CD1c-positive myeloid dendritic cell (primary cell): ENCODE measurements around the gene SLC22A23.

ENCODE experiments used
- DNase-seq: peaks from one replicate; pipeline ENCODE4 v3.0.0-alpha.2; 2016; ENCODE audit errors: extremely low spot score

The SLC22A23 gene

DNA sequence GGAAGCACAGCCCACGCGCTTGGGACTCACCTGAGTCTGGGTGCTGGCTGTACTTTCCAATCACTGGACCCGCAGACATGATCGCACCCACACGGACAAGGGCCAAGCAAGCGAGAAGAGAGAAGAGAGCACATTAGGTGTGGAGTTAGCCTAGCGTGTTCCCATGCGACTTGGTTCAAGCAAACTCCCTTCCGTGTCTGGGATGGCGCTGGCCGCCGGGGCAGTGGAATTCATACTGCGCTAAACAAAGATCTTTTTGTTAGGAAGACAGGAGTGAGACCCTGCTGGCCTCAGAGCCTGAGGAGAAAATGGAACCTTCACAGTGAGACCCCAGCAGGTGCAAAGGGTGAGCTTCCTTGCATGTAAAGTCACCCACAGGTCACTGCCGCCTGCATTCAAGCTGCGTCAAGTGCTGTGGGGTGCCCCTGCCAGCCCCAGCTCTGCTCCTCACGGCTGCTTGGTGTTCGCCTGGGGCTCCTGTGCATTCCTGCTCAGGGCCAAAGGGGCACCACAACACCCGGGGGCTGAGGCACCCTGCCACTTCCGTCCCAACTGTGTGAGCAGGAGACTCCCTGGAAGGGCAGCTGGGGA is 171.7 kb downstream of the SLC22A23 start:
- no peak for DNase-seq

GRCh38 chr6:3284436-3284876 is 172.4 kb downstream of the SLC22A23 start:
- no peak for DNase-seq

DNA sequence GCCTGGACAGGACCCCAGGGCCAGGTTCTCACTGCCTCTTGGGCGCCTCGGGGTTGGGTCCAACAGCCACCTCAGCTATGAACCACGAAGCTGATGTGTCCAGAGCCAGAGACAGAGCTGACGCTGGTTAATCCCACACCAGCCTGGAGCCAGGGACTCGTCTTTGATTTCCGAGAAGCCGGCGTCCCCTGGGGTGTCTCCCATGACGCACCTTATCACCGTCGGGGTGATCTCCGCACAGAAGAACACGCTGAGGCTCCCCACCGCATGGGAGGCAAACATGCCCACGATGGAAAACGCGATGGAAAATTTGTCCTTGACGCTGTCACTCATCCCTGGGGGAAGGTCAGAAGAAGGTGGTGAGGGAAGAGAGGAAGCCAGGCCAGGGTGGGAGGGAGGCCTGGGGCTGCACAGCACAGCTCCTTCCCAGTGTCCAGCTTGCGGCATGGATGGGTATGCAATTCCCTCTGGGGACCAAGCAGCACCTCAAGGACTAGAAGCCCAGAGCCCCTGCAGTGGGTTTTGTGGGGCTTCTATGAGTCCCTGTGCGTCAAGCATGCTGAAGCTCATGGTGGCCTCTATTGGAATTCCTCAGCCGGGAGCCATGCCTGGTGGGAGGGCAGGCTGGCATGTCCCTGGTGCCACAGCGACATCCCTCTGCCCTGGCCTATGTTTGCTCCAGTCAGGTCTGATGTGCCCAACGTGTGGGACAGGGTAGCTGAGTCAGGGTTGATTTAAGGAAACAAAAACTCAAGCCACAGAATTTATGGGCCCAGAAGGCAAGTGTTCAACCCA is 173.0 kb downstream of the SLC22A23 start:
- DNase-seq = no peak

GRCh38 chr6:3283241-3283640 is 173.6 kb downstream of the SLC22A23 start:
- no peak for DNase-seq

GRCh38 chr6:3282476-3283236 is 174.2 kb downstream of the SLC22A23 start:
- DNase-seq = no peak

GRCh38 chr6:3281631-3282475 is 175.0 kb downstream of the SLC22A23 start:
- no peak for DNase-seq

- DNase-seq = no peak
These were observed 175.9 kb downstream of the SLC22A23 start for GRCh38 chr6:3280866-3281465.

GRCh38 chr6:3280091-3280490 is 176.8 kb downstream of the SLC22A23 start:
- DNase-seq = no peak

GRCh38 chr6:3278691-3279090 is 178.2 kb downstream of the SLC22A23 start:
- DNase-seq = no peak

DNA sequence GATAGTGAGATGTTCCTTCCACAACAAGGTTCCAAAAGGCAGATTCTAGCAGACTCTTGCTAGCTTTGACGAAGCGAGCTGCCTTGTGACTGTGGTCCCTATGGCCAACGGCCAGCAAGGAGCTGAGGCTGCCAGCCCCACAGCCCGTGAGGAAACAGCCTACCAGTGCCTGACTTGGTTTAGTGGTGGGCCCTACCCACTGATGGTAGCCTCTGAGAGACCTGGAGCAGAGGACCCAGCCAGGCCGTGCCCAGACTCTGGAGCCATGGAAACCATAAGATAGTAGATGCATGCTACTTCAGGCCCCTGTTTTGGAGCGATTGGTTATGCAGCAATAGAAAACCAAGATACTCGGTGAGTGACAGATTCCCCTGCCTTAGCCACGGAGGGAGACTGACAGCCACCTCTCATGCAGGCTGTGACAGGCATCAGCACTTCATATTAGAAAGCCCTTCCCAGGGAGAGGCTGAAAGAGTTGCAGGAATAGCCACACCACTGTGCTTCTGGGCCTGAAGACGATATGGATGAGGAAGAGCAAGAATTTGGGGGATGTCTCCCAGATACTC is 178.9 kb downstream of the SLC22A23 start:
- no peak for DNase-seq

DNA sequence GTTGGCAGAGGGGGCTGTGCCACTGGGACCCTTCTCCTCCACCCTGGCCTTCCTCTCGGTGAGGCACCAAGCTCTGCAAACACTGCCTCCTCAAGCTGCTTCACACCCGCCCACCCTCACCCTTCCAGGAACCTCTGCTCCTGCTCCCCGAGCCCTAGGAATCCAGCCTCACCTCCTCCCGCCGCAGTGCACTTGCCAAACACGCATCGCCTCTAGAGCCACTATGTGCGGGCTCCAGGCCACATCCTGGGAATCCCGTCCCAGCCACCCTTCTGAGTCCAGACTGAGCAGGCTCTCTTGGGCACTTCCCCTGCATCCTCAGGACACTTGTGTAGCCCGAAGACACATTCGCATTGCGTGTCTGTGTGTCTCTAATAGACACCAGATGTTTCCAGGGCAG is 179.6 kb downstream of the SLC22A23 start:
- no peak for DNase-seq

DNA sequence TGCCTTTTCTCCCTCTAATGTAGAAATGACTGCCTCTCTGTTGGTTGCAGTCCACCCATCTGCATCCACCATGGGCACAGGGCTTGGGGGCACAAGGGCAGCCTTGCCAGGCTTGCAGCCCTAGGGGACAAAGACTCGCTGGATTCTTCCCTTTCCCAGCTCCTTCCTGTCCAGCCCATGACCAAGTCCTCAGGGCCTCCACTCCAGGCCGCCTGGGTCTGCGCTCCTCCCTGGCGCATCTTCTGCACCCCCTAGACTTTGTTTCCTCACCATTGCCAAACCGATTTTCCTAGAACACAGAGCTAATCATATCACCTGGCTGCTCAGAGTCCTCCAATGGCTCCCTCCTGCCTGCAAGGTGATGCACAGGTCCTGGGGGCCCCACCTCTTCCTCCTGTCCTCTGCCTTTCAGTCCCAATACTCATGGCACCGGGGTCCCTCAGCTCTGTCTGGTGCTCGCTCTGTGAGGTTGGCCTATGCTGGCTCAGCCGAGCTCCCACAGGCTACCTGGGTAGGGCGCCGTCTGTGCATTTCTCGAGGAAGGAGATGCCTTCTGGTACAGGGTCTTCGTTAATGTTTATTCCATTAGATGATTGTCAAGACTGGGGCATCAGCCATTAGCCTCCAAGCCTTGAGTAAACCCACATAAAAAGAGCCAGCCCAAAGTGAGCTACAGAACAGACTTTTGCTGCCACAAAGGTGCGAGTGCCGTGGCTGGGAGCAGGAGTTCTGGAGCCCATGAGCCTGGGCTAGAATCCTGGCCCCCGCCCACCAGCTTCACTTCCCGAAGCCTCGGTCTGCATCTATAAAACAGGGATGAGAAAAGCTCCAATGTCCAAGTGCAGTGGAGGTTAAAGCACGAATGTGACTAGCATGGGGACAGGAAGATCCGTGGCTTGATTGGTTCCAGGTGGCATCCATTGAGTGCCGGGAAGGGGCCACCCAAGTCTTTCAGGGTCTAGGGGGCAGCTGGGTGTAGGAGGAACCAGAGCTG is 180.4 kb downstream of the SLC22A23 start:
- DNase-seq = no peak

GRCh38 chr6:3273707-3274521 is 182.9 kb downstream of the SLC22A23 start:
- no peak for DNase-seq

DNA sequence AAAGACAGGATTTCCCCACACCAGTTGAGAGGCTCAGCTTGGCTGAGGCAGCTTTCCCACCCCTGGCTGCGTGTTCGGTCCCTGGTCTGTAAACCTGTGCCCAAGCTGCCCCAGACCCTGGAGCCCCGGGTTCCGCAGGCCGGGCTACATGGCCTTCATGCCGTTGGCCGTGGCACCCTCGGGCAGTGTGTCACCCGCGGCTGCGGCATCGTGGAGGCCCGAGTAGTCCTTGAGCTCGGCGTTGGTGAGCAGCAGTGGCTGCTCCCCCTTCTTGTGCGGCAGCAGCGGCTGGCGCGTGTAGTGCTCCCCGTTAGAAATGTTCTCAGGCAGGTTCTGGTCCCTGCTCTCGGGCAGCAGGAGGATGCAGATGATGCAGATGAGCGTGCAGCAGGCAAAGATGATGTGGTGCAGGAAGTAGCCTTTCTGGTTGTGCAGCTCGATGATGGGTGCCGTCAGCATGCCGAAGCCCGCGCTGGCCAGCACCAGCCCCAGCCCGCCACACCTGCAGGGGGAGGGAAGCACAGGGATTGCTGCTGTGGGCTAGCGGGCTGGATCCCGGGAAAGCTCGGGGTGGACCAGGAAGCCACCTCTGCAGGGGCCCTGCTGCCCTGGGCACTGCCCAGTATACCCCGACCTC is 183.8 kb downstream of the SLC22A23 start:
- DNase-seq = no peak

- no peak for DNase-seq
These were observed 185.1 kb downstream of the SLC22A23 start for GRCh38 chr6:3271756-3272155.

- DNase-seq = no peak
These were observed 186.6 kb downstream of the SLC22A23 start for GRCh38 chr6:3270258-3270657.

GRCh38 chr6:3269281-3269975 is 187.4 kb downstream of the SLC22A23 start:
- DNase-seq = no peak

GRCh38 chr6:3268680-3269079 is 188.2 kb downstream of the SLC22A23 start:
- no peak for DNase-seq
